NCI-H128 (cell line): ENCODE data around the gene OR6C4.
"Not testable (repeated sequence)": the region's sequence is repeated elsewhere in the genome, so short reads cannot be mapped to it uniquely, and the experiment has no call there.

ENCODE experiments used
- DNase-seq: peaks from one replicate; lab custom pipeline; 2025; ENCODE audit not compliant: unreplicated experiment; lab: John Stamatoyannopoulos, UW

Gene OR6C4

GRCh38 chr12:55549302-55549701 is at the start of gene OR6C4:
OR6C4 (plus strand) TSS chr12:55549602; CDS start chr12:55551227, 1,625 bp downstream.
- no peak for DNase-seq

- no peak for DNase-seq
These were observed 49.6 kb upstream of the OR6C4 start for GRCh38 chr12:55499810-55500252.

GRCh38 chr12:55501601-55502000 is 47.8 kb upstream of the OR6C4 start:
- DNase-seq = no peak

GRCh38 chr12:55515696-55516095 is 33.7 kb upstream of the OR6C4 start:
- no peak for DNase-seq

GRCh38 chr12:55516391-55516790 is 33.0 kb upstream of the OR6C4 start:
- no peak for DNase-seq

- DNase-seq = not testable (repeated sequence)
These were observed 1.2 kb upstream of the OR6C4 start for GRCh38 chr12:55548235-55548634.

- DNase-seq = no peak
These were observed 646 bp upstream of the OR6C4 start for GRCh38 chr12:55548756-55549155.

- DNase-seq = no peak
These were observed 4.9 kb downstream of the OR6C4 start for GRCh38 chr12:55554296-55554695.

- DNase-seq = not testable (repeated sequence)
These were observed 20.7 kb downstream of the OR6C4 start for GRCh38 chr12:55570060-55570459.

- DNase-seq = not testable (repeated sequence)
These were observed 21.3 kb downstream of the OR6C4 start for GRCh38 chr12:55570689-55571088.

- DNase-seq = no peak
These were observed 22.8 kb downstream of the OR6C4 start, which contains the start of gene OR2AP1 for GRCh38 chr12:55572168-55572567. OR2AP1 (plus strand) TSS chr12:55572468; CDS start chr12:55574415, 1,947 bp downstream.

GRCh38 chr12:55582066-55582465 is 32.7 kb downstream of the OR6C4 start:
- no peak for DNase-seq

GRCh38 chr12:55585817-55586216 is 36.4 kb downstream of the OR6C4 start:
- no peak for DNase-seq

GRCh38 chr12:55590152-55590551 is 40.8 kb downstream of the OR6C4 start:
- DNase-seq = not testable (repeated sequence)
